Liver (tissue), 9 donors: ENCODE results near the gene ACSF2. TPM values are rescaled to one million over a fixed set of nuclear protein-coding genes. Genes with fewer than 3 reads are reported as not detected.
A peak's percentile ranks its signal among the peaks of the same experiment; 100 is the strongest.

Source experiments
- DNase-seq: peaks from one replicate; pipeline ENCODE4 v3.0.0-alpha.2; 2017; ENCODE audit warnings: low spot score
- H3K27ac ChIP-seq, 2 donors: one replicate each; pipeline ENCODE4 v1.7.0; 2013; ENCODE audit warnings: inconsistent platforms in 2 of 2, low read length in 2 of 2, control low read depth in 1 of 2, low read depth in 1 of 2, mild to moderate bottlenecking in 1 of 2
- H3K27me3 ChIP-seq, 4 donors: one replicate each; pipeline versions ENCODE4 v1.6.1 to v1.7.0; 2013; ENCODE audit warnings: low read length in 3 of 4, inconsistent platforms in 1 of 4, mild to moderate bottlenecking in 1 of 4, moderate library complexity in 1 of 4; ENCODE audit not compliant: control insufficient read depth in 4 of 4, insufficient read depth in 4 of 4
- H3K36me3 ChIP-seq, 4 donors: one replicate each; pipeline versions ENCODE4 v1.6.1 to v1.7.0; 2013; ENCODE audit warnings: low read length in 3 of 4, mild to moderate bottlenecking in 3 of 4, low read depth in 1 of 4, moderate library complexity in 1 of 4; ENCODE audit not compliant: control insufficient read depth in 4 of 4, insufficient read depth in 3 of 4
- H3K4me1 ChIP-seq, 4 donors: one replicate each; pipeline versions ENCODE4 v1.6.1 to v1.7.0; 2013; ENCODE audit warnings: low read length in 3 of 4, mild to moderate bottlenecking in 3 of 4, moderate library complexity in 1 of 4; ENCODE audit not compliant: control insufficient read depth in 4 of 4, insufficient read depth in 4 of 4
- H3K4me3 ChIP-seq, 3 donors: one replicate each; pipeline versions ENCODE4 v1.6.1 to v1.7.0; 2013; ENCODE audit warnings: low read length in 3 of 3, control low read depth in 1 of 3, low read depth in 1 of 3, mild to moderate bottlenecking in 1 of 3
- H3K9ac ChIP-seq, 2 donors: one replicate each; pipeline ENCODE4 v1.7.0; 2013; ENCODE audit warnings: low read length in 2 of 2, mild to moderate bottlenecking in 2 of 2, moderate library complexity in 2 of 2, control low read depth in 1 of 2, low read depth in 1 of 2
- H3K9me3 ChIP-seq, 4 donors: one replicate each; pipeline versions ENCODE4 v1.6.1 to v1.7.0; 2013; ENCODE audit warnings: low read length in 3 of 4; ENCODE audit not compliant: control insufficient read depth in 4 of 4
- EGR1 ChIP-seq, 2 donors: IDR thresholded peaks; 2 replicates each; pipeline ENCODE4 v1.6.1; 2016 to 2018; ENCODE audit warnings: antibody characterized with exemption in 2 of 2, low read depth in 2 of 2
- FOXA1 ChIP-seq: IDR thresholded peaks from 2 replicates; pipeline ENCODE4 v1.6.1; 2016; ENCODE audit warnings: antibody characterized with exemption
- FOXA2 ChIP-seq: IDR thresholded peaks from 2 replicates; pipeline ENCODE4 v1.6.1; 2016; ENCODE audit warnings: antibody characterized with exemption
- GABPA ChIP-seq, 2 donors: IDR thresholded peaks in 1 of 2; conservative IDR thresholded peaks in 1 of 2; 2 replicates each; pipeline ENCODE4 v1.6.1; 2016; ENCODE audit warnings: antibody characterized with exemption in 2 of 2, mild to moderate bottlenecking in 1 of 2, moderate library complexity in 1 of 2
- HNF4A ChIP-seq, 2 donors: conservative IDR thresholded peaks; 2 replicates each; pipeline ENCODE4 v1.6.1; 2016; ENCODE audit warnings: antibody characterized with exemption in 2 of 2, mild to moderate bottlenecking in 2 of 2
- HNF4G ChIP-seq: IDR thresholded peaks from 2 replicates; pipeline ENCODE4 v1.6.1; 2016; ENCODE audit warnings: antibody characterized with exemption
- JUND ChIP-seq, 2 donors: IDR thresholded peaks; 2 replicates each; pipeline ENCODE4 v1.6.1; 2016; ENCODE audit warnings: antibody characterized with exemption in 2 of 2
- NR2F2 ChIP-seq: IDR thresholded peaks from 2 replicates; pipeline ENCODE4 v1.6.1; 2016; ENCODE audit warnings: antibody characterized with exemption
- RAD21 ChIP-seq, 2 donors: IDR thresholded peaks; 2 replicates each; pipeline ENCODE4 v1.6.1; 2016; ENCODE audit warnings: antibody characterized with exemption in 2 of 2, mild to moderate bottlenecking in 2 of 2
- RXRA ChIP-seq, 2 donors: IDR thresholded peaks; 2 replicates each; pipeline ENCODE4 v1.6.1; 2017 to 2018; ENCODE audit warnings: antibody characterized with exemption in 2 of 2, mild to moderate bottlenecking in 1 of 2
- SP1 ChIP-seq: IDR thresholded peaks from 2 replicates; pipeline ENCODE4 v1.6.1; 2018; ENCODE audit warnings: antibody characterized with exemption, mild to moderate bottlenecking
- TAF1 ChIP-seq: conservative IDR thresholded peaks from 2 replicates; pipeline ENCODE4 v1.6.1; 2016; ENCODE audit warnings: antibody characterized with exemption, mild to moderate bottlenecking
- YY1 ChIP-seq: IDR thresholded peaks from 2 replicates; pipeline ENCODE4 v1.6.1; 2016; ENCODE audit warnings: antibody characterized with exemption, mild to moderate bottlenecking
- WGBS: extraction: QIAGEN DNeasy Blood & Tissue Kit; methylation state at CpG from one replicate; pipeline ENCODE4 v1.1.7; 2013; 5-methylcytosine and 5-hydroxymethylcytosine counted together
- polyA plus RNA-seq, 2 donors: library from polyadenylated mRNA; stranded (reverse) in 1 of 2; unstranded in 1 of 2; fragments of 200-250 nt in 1 of 2; fragments of >200 nt in 1 of 2; fragmentation: Nextera tagmentation in 1 of 2; extraction: Ambion mirVana in 1 of 2; gene quantifications; one replicate each; pipeline versions ENCODE4 v1.2.1 to v1.2.3, GENCODE V29; 2013 to 2015
- total RNA-seq, 2 donors: library from RNA; depleted of rRNA; stranded (reverse); fragments of >200 nt; gene quantifications; one replicate each; pipeline ENCODE4 v1.2.3, GENCODE V29; 2014
- TF ChIP-seq, protein P1 (sequence below): IDR thresholded peaks from 2 replicates; pipeline ENCODE4 v1.6.1; 2016; ENCODE audit warnings: antibody characterized with exemption
- TF ChIP-seq, protein P2 (sequence below): fragments of 150-350 bp; IDR thresholded peaks from 2 replicates; pipeline ENCODE4 v1.5.1; 2017; ENCODE audit warnings: improper control_type of control experiment, low read depth, low read length; ENCODE audit not compliant: missing input control
- TF ChIP-seq, protein P3 (sequence below): IDR thresholded peaks from 2 replicates; pipeline ENCODE4 v1.6.1; 2016; ENCODE audit warnings: antibody characterized with exemption, mild to moderate bottlenecking
- TF ChIP-seq, protein P4 (sequence below): IDR thresholded peaks from 2 replicates; pipeline ENCODE4 v1.6.1; 2016; ENCODE audit warnings: antibody characterized with exemption
- TF ChIP-seq, protein P5 (sequence below): IDR thresholded peaks from 2 replicates; pipeline ENCODE4 v1.6.1; 2016; ENCODE audit warnings: antibody characterized with exemption
- donor health status: healthy.
- donor health status: healthy.
- donor health status: healthy.
- donor health status: healthy.
- donor health status: healthy.

ACSF2 gene
- total and polyA plus RNA-seq, 4 donors: 18.9 to 34.3 (median 21.1) TPM

DNA sequence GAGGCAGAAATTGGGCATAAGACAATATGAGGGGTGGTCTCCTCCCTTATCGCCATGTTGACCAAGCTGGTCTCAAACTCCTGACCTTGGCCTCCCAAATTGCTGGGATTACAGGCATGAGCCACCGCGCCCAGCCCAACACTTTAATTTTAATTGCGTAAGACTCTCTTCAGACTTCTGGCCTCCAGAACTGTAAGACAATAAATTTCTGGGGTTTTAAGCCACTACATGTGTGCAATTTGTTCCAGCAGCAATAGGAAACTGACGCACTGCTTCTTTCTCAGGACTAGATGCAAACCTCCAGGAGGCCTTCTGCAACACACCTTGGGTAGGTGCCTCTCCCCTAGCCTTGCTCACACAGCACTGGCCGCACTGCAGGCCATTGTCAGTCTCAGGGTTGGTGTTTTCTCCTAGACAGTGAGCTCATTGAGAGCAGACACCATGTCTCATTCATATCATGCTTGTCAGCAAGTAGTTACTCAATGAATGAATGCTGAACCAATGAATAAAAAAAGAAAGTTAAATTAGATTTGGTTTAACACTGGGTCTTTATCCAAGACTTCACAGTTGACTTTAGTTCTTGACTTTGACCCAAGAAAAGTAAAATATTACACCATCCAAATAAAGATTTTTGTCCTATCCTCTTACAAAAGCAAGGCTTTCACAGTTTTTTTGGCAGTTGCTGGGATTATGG lies 5.5 kb upstream of the ACSF2 start:
- TF ChIP-seq FOXA1 (no peak), HNF4A (conservative IDR thresholded peaks at IDR 0.05) (peak; percentile 27 to 42), HNF4G (no peak), RAD21 (IDR thresholded peaks at IDR 0.05) (no peak), GABPA (IDR thresholded peaks at IDR 0.05 in 1 of 2, conservative IDR thresholded peaks at IDR 0.05 in 1 of 2) (no peak), RXRA (IDR thresholded peaks at IDR 0.05) (peak in 1 of 2 donors; percentile 10), NR2F2 (no peak), JUND (IDR thresholded peaks at IDR 0.05) (peak in 1 of 2 donors; percentile 18)
- TF ChIP-seq, protein P1, sequence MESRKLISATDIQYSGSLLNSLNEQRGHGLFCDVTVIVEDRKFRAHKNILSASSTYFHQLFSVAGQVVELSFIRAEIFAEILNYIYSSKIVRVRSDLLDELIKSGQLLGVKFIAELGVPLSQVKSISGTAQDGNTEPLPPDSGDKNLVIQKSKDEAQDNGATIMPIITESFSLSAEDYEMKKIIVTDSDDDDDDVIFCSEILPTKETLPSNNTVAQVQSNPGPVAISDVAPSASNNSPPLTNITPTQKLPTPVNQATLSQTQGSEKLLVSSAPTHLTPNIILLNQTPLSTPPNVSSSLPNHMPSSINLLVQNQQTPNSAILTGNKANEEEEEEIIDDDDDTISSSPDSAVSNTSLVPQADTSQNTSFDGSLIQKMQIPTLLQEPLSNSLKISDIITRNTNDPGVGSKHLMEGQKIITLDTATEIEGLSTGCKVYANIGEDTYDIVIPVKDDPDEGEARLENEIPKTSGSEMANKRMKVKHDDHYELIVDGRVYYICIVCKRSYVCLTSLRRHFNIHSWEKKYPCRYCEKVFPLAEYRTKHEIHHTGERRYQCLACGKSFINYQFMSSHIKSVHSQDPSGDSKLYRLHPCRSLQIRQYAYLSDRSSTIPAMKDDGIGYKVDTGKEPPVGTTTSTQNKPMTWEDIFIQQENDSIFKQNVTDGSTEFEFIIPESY: no peak
- TF ChIP-seq, protein P2, sequence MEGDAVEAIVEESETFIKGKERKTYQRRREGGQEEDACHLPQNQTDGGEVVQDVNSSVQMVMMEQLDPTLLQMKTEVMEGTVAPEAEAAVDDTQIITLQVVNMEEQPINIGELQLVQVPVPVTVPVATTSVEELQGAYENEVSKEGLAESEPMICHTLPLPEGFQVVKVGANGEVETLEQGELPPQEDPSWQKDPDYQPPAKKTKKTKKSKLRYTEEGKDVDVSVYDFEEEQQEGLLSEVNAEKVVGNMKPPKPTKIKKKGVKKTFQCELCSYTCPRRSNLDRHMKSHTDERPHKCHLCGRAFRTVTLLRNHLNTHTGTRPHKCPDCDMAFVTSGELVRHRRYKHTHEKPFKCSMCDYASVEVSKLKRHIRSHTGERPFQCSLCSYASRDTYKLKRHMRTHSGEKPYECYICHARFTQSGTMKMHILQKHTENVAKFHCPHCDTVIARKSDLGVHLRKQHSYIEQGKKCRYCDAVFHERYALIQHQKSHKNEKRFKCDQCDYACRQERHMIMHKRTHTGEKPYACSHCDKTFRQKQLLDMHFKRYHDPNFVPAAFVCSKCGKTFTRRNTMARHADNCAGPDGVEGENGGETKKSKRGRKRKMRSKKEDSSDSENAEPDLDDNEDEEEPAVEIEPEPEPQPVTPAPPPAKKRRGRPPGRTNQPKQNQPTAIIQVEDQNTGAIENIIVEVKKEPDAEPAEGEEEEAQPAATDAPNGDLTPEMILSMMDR: no peak
- TF ChIP-seq, protein P3, sequence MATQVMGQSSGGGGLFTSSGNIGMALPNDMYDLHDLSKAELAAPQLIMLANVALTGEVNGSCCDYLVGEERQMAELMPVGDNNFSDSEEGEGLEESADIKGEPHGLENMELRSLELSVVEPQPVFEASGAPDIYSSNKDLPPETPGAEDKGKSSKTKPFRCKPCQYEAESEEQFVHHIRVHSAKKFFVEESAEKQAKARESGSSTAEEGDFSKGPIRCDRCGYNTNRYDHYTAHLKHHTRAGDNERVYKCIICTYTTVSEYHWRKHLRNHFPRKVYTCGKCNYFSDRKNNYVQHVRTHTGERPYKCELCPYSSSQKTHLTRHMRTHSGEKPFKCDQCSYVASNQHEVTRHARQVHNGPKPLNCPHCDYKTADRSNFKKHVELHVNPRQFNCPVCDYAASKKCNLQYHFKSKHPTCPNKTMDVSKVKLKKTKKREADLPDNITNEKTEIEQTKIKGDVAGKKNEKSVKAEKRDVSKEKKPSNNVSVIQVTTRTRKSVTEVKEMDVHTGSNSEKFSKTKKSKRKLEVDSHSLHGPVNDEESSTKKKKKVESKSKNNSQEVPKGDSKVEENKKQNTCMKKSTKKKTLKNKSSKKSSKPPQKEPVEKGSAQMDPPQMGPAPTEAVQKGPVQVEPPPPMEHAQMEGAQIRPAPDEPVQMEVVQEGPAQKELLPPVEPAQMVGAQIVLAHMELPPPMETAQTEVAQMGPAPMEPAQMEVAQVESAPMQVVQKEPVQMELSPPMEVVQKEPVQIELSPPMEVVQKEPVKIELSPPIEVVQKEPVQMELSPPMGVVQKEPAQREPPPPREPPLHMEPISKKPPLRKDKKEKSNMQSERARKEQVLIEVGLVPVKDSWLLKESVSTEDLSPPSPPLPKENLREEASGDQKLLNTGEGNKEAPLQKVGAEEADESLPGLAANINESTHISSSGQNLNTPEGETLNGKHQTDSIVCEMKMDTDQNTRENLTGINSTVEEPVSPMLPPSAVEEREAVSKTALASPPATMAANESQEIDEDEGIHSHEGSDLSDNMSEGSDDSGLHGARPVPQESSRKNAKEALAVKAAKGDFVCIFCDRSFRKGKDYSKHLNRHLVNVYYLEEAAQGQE: no peak
- WGBS: 86% methylated on average over 6 of the region's 6 CpGs
- H3K9me3 ChIP-seq: no peaks in the 10 kb centered on the region
- DNase-seq: no peak
- no peaks in the 10 kb centered on the region for H3K36me3 ChIP-seq
- no peaks in the 10 kb centered on the region for H3K27me3 ChIP-seq
- H3K4me1 ChIP-seq: peaks cover 10 to 25% (median 15%) of the 10 kb centered on the region in 4 donors
- H3K9ac ChIP-seq: no peak overlapping the region
- no peak overlapping the region for H3K4me3 ChIP-seq
- peak overlapping the region; percentile 63 to 79 for H3K27ac ChIP-seq

DNA sequence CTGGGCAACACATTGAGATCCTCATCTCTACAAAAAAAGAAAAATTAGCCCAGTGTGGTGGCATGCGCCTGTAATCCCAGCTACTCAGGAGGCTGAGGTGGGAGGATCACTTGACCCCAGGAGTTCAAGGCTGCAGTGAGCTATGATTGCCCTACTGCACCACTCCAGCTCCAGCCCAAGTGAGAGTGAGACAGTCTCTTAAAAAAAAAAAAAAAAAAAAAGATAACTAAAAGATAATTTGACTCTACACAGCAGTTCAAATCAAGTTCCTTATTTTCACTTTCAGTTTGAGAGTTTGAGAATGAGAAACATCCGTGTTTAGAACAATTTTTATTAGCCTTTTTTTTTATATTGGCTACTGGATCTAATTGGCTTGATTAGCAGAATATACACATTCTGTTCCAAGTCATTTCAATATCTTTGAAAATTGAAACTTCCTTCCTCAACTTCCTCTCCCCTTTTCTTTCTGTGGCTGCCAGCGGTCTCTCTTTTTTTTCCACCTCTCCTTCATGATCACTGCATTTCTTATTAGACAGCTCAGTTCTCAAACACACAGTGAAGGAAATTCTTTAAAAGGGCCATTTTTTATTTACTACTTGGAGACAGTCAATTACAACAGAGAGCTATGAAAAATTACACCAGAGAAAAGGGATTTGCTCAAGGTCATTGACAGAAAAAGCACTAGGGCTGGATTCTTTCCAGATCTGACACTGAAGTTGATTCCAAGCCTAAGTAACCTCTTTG lies 4.5 kb upstream of the ACSF2 start:
- Histone ChIP-seq H3K27ac (peak overlapping the region; percentile 63 to 79), H3K36me3 (no peaks in the 10 kb centered on the region), H3K9ac (peak overlapping the region in 1 of 2 donors; percentile 66), H3K9me3 (no peaks in the 10 kb centered on the region), H3K27me3 (no peaks in the 10 kb centered on the region), H3K4me3 (peak overlapping the region in 2 of 3 donors; percentile 13 to 42), H3K4me1 (peaks cover 12 to 28% (median 18%) of the 10 kb centered on the region in 4 donors)
- WGBS: 22% methylated on average over 3 of the region's 3 CpGs
- no peak for DNase-seq
- TF ChIP-seq, protein P4, sequence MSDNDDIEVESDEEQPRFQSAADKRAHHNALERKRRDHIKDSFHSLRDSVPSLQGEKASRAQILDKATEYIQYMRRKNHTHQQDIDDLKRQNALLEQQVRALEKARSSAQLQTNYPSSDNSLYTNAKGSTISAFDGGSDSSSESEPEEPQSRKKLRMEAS: no peak
- TF ChIP-seq SP1 (no peak), GABPA (IDR thresholded peaks at IDR 0.05 in 1 of 2, conservative IDR thresholded peaks at IDR 0.05 in 1 of 2) (no peak), RXRA (IDR thresholded peaks at IDR 0.05) (peak in 1 of 2 donors; percentile 5), FOXA2 (no peak), EGR1 (IDR thresholded peaks at IDR 0.05; ENCODE audit: low read depth in 2 of 2) (no peak), HNF4A (conservative IDR thresholded peaks at IDR 0.05) (peak in 1 of 2 donors; percentile 9), FOXA1 (no peak), TAF1 (no peak), YY1 (peak; percentile 18)
- TF ChIP-seq, protein P3: no peak
- TF ChIP-seq, protein P5, sequence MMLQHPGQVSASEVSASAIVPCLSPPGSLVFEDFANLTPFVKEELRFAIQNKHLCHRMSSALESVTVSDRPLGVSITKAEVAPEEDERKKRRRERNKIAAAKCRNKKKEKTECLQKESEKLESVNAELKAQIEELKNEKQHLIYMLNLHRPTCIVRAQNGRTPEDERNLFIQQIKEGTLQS: no peak
